B cell (primary cell): ENCODE measurements around the gene NPFF. TPM values are rescaled to one million over a fixed set of nuclear protein-coding genes. Genes with fewer than 3 reads are reported as not detected.

ENCODE experiments used
- ATAC-seq: fragments of 200-7000 bp; cut with Tn5 transposase; one replicate; pipeline ENCODE4 v1.10.0; 2021; ENCODE audit warnings: low read depth, mild to moderate bottlenecking, moderate number of reproducible peaks, moderate library complexity
- CTCF ChIA-PET: fragments of 350-600 bp; sonication (Branson Sonifier 250); formaldehyde crosslinking; loops from one replicate; lab custom pipeline; 2021; ENCODE audit warnings: antibody characterized with exemption, inconsistent platforms; lab: Charles Lee
- POLR2A ChIA-PET: fragments of 350-600 bp; sonication (Branson Sonifier 250); formaldehyde crosslinking; loops from one replicate; lab custom pipeline; 2021; ENCODE audit warnings: antibody characterized with exemption; lab: Charles Lee
- DNase-seq: peaks from one replicate; pipeline ENCODE4 v3.0.0; 2013
- H2AFZ ChIP-seq: 2 replicates; pipeline ENCODE4 v1.6.1; 2012; ENCODE audit warnings: mild to moderate bottlenecking, low read depth, low read length; ENCODE audit not compliant: insufficient read depth, poor library complexity, severe bottlenecking
- H3K27ac ChIP-seq, 2 donors: 1 replicate in 1 of 2; 2 replicates in 1 of 2; pipeline ENCODE4 v1.5.1; 2012 to 2013; ENCODE audit warnings: low read length in 2 of 2, mild to moderate bottlenecking in 2 of 2, moderate library complexity in 1 of 2
- H3K27me3 ChIP-seq, 4 experiments: fragments of 200-600 bp in 1 of 4; sonication (generic) in 1 of 4; replicated peaks in 1 of 4; 1 replicate in 2 of 4; 2 replicates in 2 of 4; pipeline versions ENCODE4 v1.6.1 to v1.7.0; 2013 to 2016; ENCODE audit warnings: low read length in 3 of 4, mild to moderate bottlenecking in 2 of 4, mixed read lengths in 1 of 4, moderate library complexity in 1 of 4; ENCODE audit not compliant: insufficient read depth in 4 of 4, control insufficient read depth in 3 of 4; ENCODE audit errors: control extremely low read depth in 1 of 4
- H3K36me3 ChIP-seq, 2 experiments: replicated peaks in 1 of 2; 1 replicate in 1 of 2; 2 replicates in 1 of 2; pipeline versions ENCODE4 v1.6.1 to v1.7.1; 2013; ENCODE audit warnings: low read length in 1 of 2; ENCODE audit not compliant: insufficient read depth in 2 of 2, control insufficient read depth in 1 of 2; ENCODE audit errors: control extremely low read depth in 1 of 2, extremely low read depth in 1 of 2
- H3K4me1 ChIP-seq, 2 donors: fragments of 200-600 bp in 1 of 2; sonication (generic) in 1 of 2; 1 replicate in 1 of 2; 2 replicates in 1 of 2; pipeline versions ENCODE4 v1.5.1 to v1.6.1; 2013 to 2017; ENCODE audit warnings: low read length in 2 of 2; ENCODE audit not compliant: control insufficient read depth in 2 of 2, insufficient read depth in 2 of 2
- H3K4me2 ChIP-seq: replicated peaks from 2 replicates; pipeline ENCODE3; 2012; ENCODE audit warnings: mild to moderate bottlenecking, low read depth, low read length; ENCODE audit not compliant: poor library complexity, severe bottlenecking
- H3K4me3 ChIP-seq, 5 experiments: fragments of 200-600 bp in 1 of 5; sonication (generic) in 1 of 5; 1 replicate in 3 of 5; 2 replicates in 2 of 5; pipeline versions ENCODE4 v1.5.1 to v1.7.0; 2011 to 2016; ENCODE audit warnings: low read length in 4 of 5, mild to moderate bottlenecking in 4 of 5, low read depth in 2 of 5, control low read depth in 1 of 5, moderate library complexity in 1 of 5; ENCODE audit not compliant: insufficient read depth in 1 of 5; ENCODE audit errors: control extremely low read depth in 1 of 5, extremely low read depth in 1 of 5
- H3K79me2 ChIP-seq: fragments of 200-600 bp; sonication (generic); one replicate; pipeline ENCODE4 v1.6.0; 2016; ENCODE audit warnings: low read length; ENCODE audit not compliant: control insufficient read depth, insufficient read depth
- H3K9ac ChIP-seq: fragments of 200-600 bp; sonication (generic); 2 replicates; pipeline ENCODE4 v1.6.1; 2017; ENCODE audit warnings: mild to moderate bottlenecking, low read length, moderate library complexity
- H3K9me3 ChIP-seq, 3 donors: one replicate each; pipeline versions ENCODE4 v1.6.1 to v1.7.1; 2013; ENCODE audit warnings: low read length in 2 of 3; ENCODE audit not compliant: control insufficient read depth in 2 of 3, insufficient read depth in 1 of 3; ENCODE audit errors: control extremely low read depth in 1 of 3
- H4K20me1 ChIP-seq: 2 replicates; pipeline ENCODE4 v1.6.0; 2012; ENCODE audit warnings: mild to moderate bottlenecking, low read length; ENCODE audit not compliant: insufficient read depth, control insufficient read depth, poor library complexity, severe bottlenecking
- H3K27ac Mint-ChIP-seq: one replicate; pipeline ENCODE4 v1.8.0; 2021; ENCODE audit warnings: mixed read lengths
- H3K27me3 Mint-ChIP-seq: one replicate; pipeline ENCODE4 v1.8.0; 2021; ENCODE audit warnings: mixed read lengths
- H3K4me1 Mint-ChIP-seq: one replicate; pipeline ENCODE4 v1.8.0; 2021; ENCODE audit warnings: mixed read lengths
- H3K4me3 Mint-ChIP-seq: one replicate; pipeline ENCODE4 v1.8.0; 2021; ENCODE audit warnings: mixed read lengths
- H3K9me3 Mint-ChIP-seq: one replicate; pipeline ENCODE4 v1.8.0; 2022; ENCODE audit warnings: mixed read lengths; ENCODE audit not compliant: insufficient read depth
- CTCF ChIP-seq: fragments of 200-600 bp; IDR thresholded peaks from one replicate; pipeline ENCODE4 v1.8.0; 2022; ENCODE audit warnings: antibody characterized with exemption, mild to moderate bottlenecking
- EZH2 ChIP-seq: IDR thresholded peaks from 2 replicates; pipeline ENCODE4 v1.6.1; 2012; ENCODE audit warnings: borderline replicate concordance, low read depth, mild to moderate bottlenecking, moderate library complexity, low read length; ENCODE audit not compliant: insufficient read depth, poor library complexity, severe bottlenecking
- WGBS: methylation state at CpG from one replicate; pipeline ENCODE4 v1.1.5; 2013; ENCODE audit warnings: missing lambda C conversion rate; ENCODE audit not compliant: insufficient coverage; 5-methylcytosine and 5-hydroxymethylcytosine counted together
- intact Hi-C: fragments of 100-400 bp; cut with micrococcal nuclease; formaldehyde crosslinking; loops from one replicate; pipeline ENCODE4 v1.10.0; 2022
- polyA minus RNA-seq: library from RNA; depleted of rRNA, polyadenylated mRNA; stranded (reverse); fragments of >200 nt; gene quantifications from 2 replicates; pipeline ENCODE4 v1.2.3, GENCODE V29; 2012
- polyA plus RNA-seq: library from polyadenylated mRNA; depleted of rRNA; stranded (reverse); fragments of >200 nt; gene quantifications from 2 replicates; pipeline ENCODE4 v1.2.3, GENCODE V29; 2012
- total RNA-seq, 2 donors: library from RNA; stranded (reverse); fragments of 120-200 nt in 1 of 2; gene quantifications; 1 replicate in 1 of 2; 2 replicates in 1 of 2; pipeline versions ENCODE4 v1.2.3 to v1.2.4, GENCODE V29; 2013 to 2022

Gene NPFF
- total RNA-seq = not detected in 2 replicates
- 0.70 TPM for total RNA-seq (2013)
- polyA plus RNA-seq = 0.34 TPM in 1 of 2 replicates, not detected in the other
- not detected in 2 replicates for polyA minus RNA-seq

DNA sequence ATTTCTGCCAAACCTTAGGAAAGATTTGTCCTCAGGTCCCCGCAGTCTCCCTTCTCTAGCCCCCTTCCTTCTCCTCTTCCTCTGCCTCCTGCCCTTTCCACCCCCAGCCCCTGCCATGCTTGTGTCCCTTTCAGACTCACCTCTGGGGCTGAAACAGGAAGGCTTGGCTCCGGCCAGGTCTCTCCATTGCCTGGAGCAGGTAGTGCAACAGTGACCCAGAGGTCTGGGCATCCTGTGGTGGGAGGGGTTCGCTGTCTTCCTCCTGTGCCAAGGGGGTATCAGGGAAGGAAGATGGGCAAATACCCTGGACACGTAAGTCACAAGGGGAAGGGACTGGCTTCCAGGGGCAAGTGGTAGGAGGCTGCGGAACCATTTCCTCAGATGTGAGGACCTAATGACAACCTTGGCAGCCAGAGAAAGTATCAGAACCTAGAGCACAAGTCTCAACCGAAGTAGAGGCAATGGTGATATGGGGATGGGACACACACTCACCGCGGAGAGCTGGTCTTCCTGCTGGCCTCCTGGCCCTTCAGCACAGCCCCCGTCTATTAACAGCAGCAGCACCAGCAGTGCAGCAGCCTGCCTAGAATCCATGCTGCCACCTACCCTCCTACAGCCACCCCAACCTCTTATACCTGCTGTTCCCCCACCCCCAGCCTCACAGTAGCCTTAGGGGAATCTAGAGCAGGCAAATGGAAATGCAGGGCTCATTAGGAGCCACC, at the start of gene NPFF:
Gene NPFF, minus strand, starts transcription at position 604 of the 722 bp plus-strand sequence. Its CDS starts 10 bp downstream, at position 594.
- TF ChIP-seq CTCF (no peak), EZH2 (no peak)
- Histone ChIP-seq H2AFZ (peak within 1 kb of the TSS; percentile 57), H3K4me3 (no peak within 1 kb of the TSS), H3K79me2 (peaks cover 14% of the 10 kb centered on the region), H3K27me3 (no peaks in the 10 kb centered on the region), H4K20me1 (no peaks in the 10 kb centered on the region), H3K36me3 (peaks cover 0 to 33% of the 10 kb centered on the region in 2 experiments), H3K9ac (no peak within 1 kb of the TSS), H3K4me1 (peaks cover 8 to 10% of the 10 kb centered on the region in 2 donors), H3K9me3 (no peaks in the 10 kb centered on the region), H3K27ac (no peak within 1 kb of the TSS), H3K4me2 (no peak within 1 kb of the TSS)
- no peak for ATAC-seq
- peaks cover 12% of the 10 kb centered on the region for H3K4me1 Mint-ChIP-seq
- no peak for DNase-seq
- H3K9me3 Mint-ChIP-seq = no peaks in the 10 kb centered on the region
- H3K4me3 Mint-ChIP-seq = no peak within 1 kb of the TSS
- intact Hi-C loops = loop anchor here (5.0 kb wide), 1 partner anchor 35 kb away; no protein-coding TSS in a partner anchor
- 94% methylated on average over 9 of the region's 9 CpGs for whole genome bisulfite sequencing
- no peaks in the 10 kb centered on the region for H3K27me3 Mint-ChIP-seq
- H3K27ac Mint-ChIP-seq = no peak within 1 kb of the TSS
- POLR2A ChIA-PET = no interaction called here
- CTCF ChIA-PET = interaction anchor here (0.7 to 4.4 kb wide), 5 partner anchors 29 to 162 kb away, joined by 3 to 63 read pairs (median 22); partner anchors contain the start of gene AMHR2
